K562 (cell line): ENCODE data around the gene UBE2E1. TPM values are rescaled to one million over a fixed set of nuclear protein-coding genes. Genes with fewer than 3 reads are reported as not detected.

Experiments used
- ATAC-seq: fragments of 200-7000 bp; cut with Tn5 transposase; 3 replicates; pipeline ENCODE4 v1.9.1; 2020; ENCODE audit warnings: moderate library complexity
- BruUV-seq: library from RNA; stranded (reverse); fragments of 400-500 nt; replicated peaks from 2 replicates; lab custom pipeline; 2021; lab: Mats Ljungman, UMichigan
- CTCF ChIA-PET: fragments of 300-600 bp; formaldehyde crosslinking; extraction: SDS; loops from one replicate; lab custom pipeline; 2021; ENCODE audit warnings: low intra/inter-chr PET ratio; lab: Yijun Ruan, JAX
- POLR2A ChIA-PET: fragments of 300-600, 350-650 bp; sonication (Branson Sonifier 250); formaldehyde crosslinking; extraction: SDS; loops from one replicate; lab custom pipeline; 2021; ENCODE audit warnings: antibody characterized with exemption, inconsistent platforms; lab: Yijun Ruan, JAX
- DNase-seq, 4 experiments: peaks; one replicate each; pipeline versions ENCODE4 v3.0.0 to v3.0.0-alpha.2; 2011 to 2018; ENCODE audit warnings: low spot score in 3 of 4, mixed read lengths in 3 of 4; ENCODE audit errors: extremely low read depth in 1 of 4
- FAIRE-seq: peaks from 2 replicates; lab custom pipeline; 2011; peaks lifted over from hg19 to GRCh38; lab: Jason Lieb, UNC
- H2AFZ ChIP-seq: 2 replicates; pipeline ENCODE4 v1.6.0; 2011; ENCODE audit warnings: low read depth, low read length, control low read depth, inconsistent platforms
- H3K27ac ChIP-seq: fragments of 200-600 bp; 3 replicates; pipeline ENCODE4 v1.8.0; 2011; ENCODE audit warnings: low read depth, mild to moderate bottlenecking, control low read depth, inconsistent platforms, low read length, moderate library complexity, mixed read lengths; ENCODE audit errors: extremely low read depth
- H3K27me3 ChIP-seq, 2 experiments: fragments of 300-600 bp in 1 of 2; 2 replicates in 1 of 2; 3 replicates in 1 of 2; pipeline versions ENCODE4 v1.6.0 to v1.8.0; 2011; ENCODE audit warnings: inconsistent platforms in 2 of 2, low read length in 2 of 2, mild to moderate bottlenecking in 1 of 2, mixed read lengths in 1 of 2, moderate library complexity in 1 of 2; ENCODE audit not compliant: control insufficient read depth in 2 of 2, insufficient read depth in 2 of 2
- H3K36me3 ChIP-seq: fragments of 300-600 bp; 3 replicates; pipeline ENCODE4 v1.8.0; 2011; ENCODE audit warnings: mild to moderate bottlenecking, low read length, inconsistent platforms; ENCODE audit not compliant: control insufficient read depth, insufficient read depth
- H3K4me1 ChIP-seq, 2 experiments: fragments of 200-600 bp in 1 of 2; replicated peaks in 1 of 2; 2 replicates in 1 of 2; 3 replicates in 1 of 2; pipeline versions ENCODE4 v1.5.1 to v1.8.0; 2011; ENCODE audit warnings: inconsistent platforms in 2 of 2, low read length in 2 of 2, mild to moderate bottlenecking in 1 of 2, mixed read lengths in 1 of 2, moderate library complexity in 1 of 2; ENCODE audit not compliant: control insufficient read depth in 2 of 2, insufficient read depth in 2 of 2
- H3K4me2 ChIP-seq: 2 replicates; pipeline ENCODE4 v1.6.1; 2011; ENCODE audit warnings: low read length, control low read depth, inconsistent platforms, mixed read lengths; ENCODE audit not compliant: insufficient read depth
- H3K4me3 ChIP-seq: fragments of 200-600 bp; sonication (generic), shearing (Covaris generic); 2 replicates; pipeline ENCODE4 v1.5.1; 2016; ENCODE audit warnings: control low read depth, inconsistent platforms
- H3K79me2 ChIP-seq: fragments of 200-600 bp; 3 replicates; pipeline ENCODE4 v1.8.0; 2011; ENCODE audit warnings: low read length, inconsistent platforms; ENCODE audit not compliant: control insufficient read depth, insufficient read depth
- H3K9ac ChIP-seq, 2 experiments: 2 replicates each; pipeline versions ENCODE4 v1.6.0 to v1.6.1; 2011; ENCODE audit warnings: low read depth in 2 of 2, low read length in 2 of 2, control low read depth in 1 of 2, inconsistent platforms in 1 of 2, mild to moderate bottlenecking in 1 of 2, mixed read lengths in 1 of 2; ENCODE audit not compliant: insufficient read depth in 1 of 2
- H3K9me1 ChIP-seq: one replicate; pipeline ENCODE4 v1.6.0; 2011; ENCODE audit warnings: inconsistent platforms, mild to moderate bottlenecking, low read length, moderate library complexity; ENCODE audit not compliant: control insufficient read depth, insufficient read depth
- H3K9me3 ChIP-seq: replicated peaks from 2 replicates; pipeline ENCODE4 v1.5.1; 2011; ENCODE audit warnings: low read depth, low read length, inconsistent platforms; ENCODE audit not compliant: control insufficient read depth, insufficient read depth
- H4K20me1 ChIP-seq: replicated peaks from 2 replicates; pipeline ENCODE4 v1.6.1; 2011; ENCODE audit warnings: low read length, inconsistent platforms, mixed read lengths; ENCODE audit not compliant: control insufficient read depth, insufficient read depth
- BCLAF1 ChIP-seq, 2 experiments: fragments of 450-650 bp in 1 of 2; IDR thresholded peaks; 2 replicates each; pipeline ENCODE4 v1.6.1; 2011 to 2017; ENCODE audit warnings: low read depth in 2 of 2, antibody characterized with exemption in 1 of 2, borderline replicate concordance in 1 of 2, low read length in 1 of 2, mild to moderate bottlenecking in 1 of 2, mixed read lengths in 1 of 2; ENCODE audit not compliant: control insufficient read depth in 1 of 2
- CBFB ChIP-seq: sonication (generic); formaldehyde crosslinking; IDR thresholded peaks from 2 replicates; pipeline ENCODE4 v1.4.0; 2020; ENCODE audit warnings: mild to moderate bottlenecking, missing genetic modification reagents
- CREB5 ChIP-seq: fragments of 250-450 bp; sonication (Bioruptor Pico); IDR thresholded peaks from 2 replicates; pipeline ENCODE4 v1.5.0; 2020; ENCODE audit warnings: mild to moderate bottlenecking
- DACH1 ChIP-seq: fragments of 450-650 bp; IDR thresholded peaks from 2 replicates; pipeline ENCODE4 v1.6.1; 2018; ENCODE audit not compliant: partially characterized antibody
- ELK1 ChIP-seq: sonication (generic); formaldehyde crosslinking; IDR thresholded peaks from 2 replicates; pipeline ENCODE4 v1.8.1; 2022; ENCODE audit warnings: missing genetic modification reagents
- ETS1 ChIP-seq: conservative IDR thresholded peaks from 2 replicates; pipeline ENCODE4 v1.6.1; 2011; ENCODE audit warnings: low read depth, mild to moderate bottlenecking, low read length; ENCODE audit not compliant: control insufficient read depth
- NR1H2 ChIP-seq: sonication (generic); formaldehyde crosslinking; IDR thresholded peaks from 2 replicates; pipeline ENCODE4 v1.4.0; 2020; ENCODE audit warnings: mild to moderate bottlenecking, missing genetic modification reagents
- RBM14 ChIP-seq: fragments of 200-400 bp; formaldehyde crosslinking; IDR thresholded peaks from 2 replicates; pipeline ENCODE4 v1.6.1; 2018; ENCODE audit warnings: low read depth, mild to moderate bottlenecking, low read length, moderate library complexity, borderline replicate concordance; ENCODE audit not compliant: insufficient read depth
- SNAPC5 ChIP-seq: fragments of 250-450 bp; sonication (Bioruptor Pico); IDR thresholded peaks from 2 replicates; pipeline ENCODE4 v1.8.0; 2021; ENCODE audit warnings: moderate library complexity, mild to moderate bottlenecking, inconsistent platforms
- SNIP1 ChIP-seq: fragments of 450-650 bp; IDR thresholded peaks from 2 replicates; pipeline ENCODE4 v1.7.1; 2017; ENCODE audit warnings: low read depth, mild to moderate bottlenecking
- VEZF1 ChIP-seq: fragments of 200-800 bp; sonication (Bioruptor generic); IDR thresholded peaks from 2 replicates; pipeline ENCODE4 v1.6.1; 2017; ENCODE audit warnings: missing genetic modification characterization, missing compliant biosample characterization
- WGBS: fragments of 100-300 bp; shearing (Covaris generic); methylation state at CpG from one replicate; pipeline ENCODE4 v1.1.6; 2016; ENCODE audit warnings: low coverage, mixed read lengths; ENCODE audit not compliant: insufficient coverage; ENCODE audit errors: missing lambda C conversion rate; 5-methylcytosine and 5-hydroxymethylcytosine counted together
- in situ Hi-C: fragments of 300-500 bp; cut with MboI; formaldehyde crosslinking; loops from 4 replicates; pipeline ENCODE4 v1.15.0; 2018; ENCODE audit warnings: inconsistent platforms, mixed read lengths
- intact Hi-C: fragments of 100-400 bp; cut with micrococcal nuclease; formaldehyde crosslinking; loops from 2 replicates; pipeline ENCODE4 v1.14.2; 2022
- polyA plus RNA-seq, 8 experiments: library from polyadenylated mRNA; depleted of rRNA in 4 of 8; stranded (reverse) in 5 of 8; unstranded in 3 of 8; fragments of >200 nt; fragmentation: Nextera tagmentation in 2 of 8; fragmentation: Illumina TruSeq in 1 of 8; extraction: Ambion mirVana in 2 of 8; extraction: Trizol in 1 of 8; gene quantifications; 2 replicates each; pipeline versions ENCODE4 v1.2.1 to v1.2.3, GENCODE V29; 2011 to 2014; ENCODE audit warnings: inconsistent platforms in 1 of 8, missing spikeins in 1 of 8
- total RNA-seq, 7 experiments: library from RNA; depleted of rRNA in 6 of 7; stranded (reverse); fragments of >200 nt in 6 of 7; fragmentation: Illumina TruSeq in 2 of 7; extraction: Trizol in 2 of 7; gene quantifications; 2 replicates each; pipeline versions ENCODE4 v1.2.1 to v1.2.3, GENCODE V29; 2011 to 2021; ENCODE audit warnings: low replicate concordance in 1 of 7

Gene UBE2E1
- total and polyA plus RNA-seq, 9 of the 15 experiments (the other 6 are each of a cell fraction or from before 2014, with no cell fraction given): 54.4 to 294 (median 165) TPM

GRCh38 chr3:23840521-23840920 is 34.8 kb downstream of the UBE2E1 start:
- Histone ChIP-seq H3K27ac (no peak overlapping the region), H3K4me3 (no peak overlapping the region), H3K9me1 (no peaks in the 10 kb centered on the region), H4K20me1 (peaks cover 7% of the 10 kb centered on the region; the same call in 1 of the 2 replicates), H3K4me2 (no peak overlapping the region), H2AFZ (no peak overlapping the region), H3K9ac (no peak overlapping the region), H3K4me1 (peaks cover 0 to 3% of the 10 kb centered on the region in 2 experiments; a peak in 2 of 5 replicates), H3K27me3 (no peaks in the 10 kb centered on the region), H3K9me3 (no peaks in the 10 kb centered on the region), H3K79me2 (peaks cover 77% of the 10 kb centered on the region), H3K36me3 (peaks cover 6% of the 10 kb centered on the region; the same call in 1 of the 3 replicates)
- WGBS: 59% methylated on average over 5 of the region's 5 CpGs
- ATAC-seq (peak; percentile 26), FAIRE-seq (no peak), DNase-seq (no peak)
- no TSS peak for BruUV-seq
- intact Hi-C loops (no loop called here), in situ Hi-C loops (no loop called here)
- POLR2A ChIA-PET: interaction anchor here (0.6 to 1.4 kb wide), 3 partner anchors 17 to 88 kb away, joined by 3 to 6 read pairs (median 5); no protein-coding TSS in a partner anchor
- CTCF ChIA-PET: no interaction called here
- no peak for TF ChIP-seq CBFB (CRISPR knock-in tag)
- TF ChIP-seq VEZF1 (CRISPR knock-in tag): no peak
- TF ChIP-seq SNAPC5 (CRISPR knock-in tag): no peak
- no peak for TF ChIP-seq ELK1
- no peak for TF ChIP-seq CREB5
- TF ChIP-seq ETS1: no peak
- TF ChIP-seq NR1H2: no peak
- no peak for TF ChIP-seq DACH1
- no peak for TF ChIP-seq RBM14
- no peak for TF ChIP-seq BCLAF1 (IDR thresholded peaks at IDR 0.05; ENCODE audit: borderline replicate concordance in 1 of 2, control insufficient read depth in 1 of 2, low read depth in 2 of 2, low read length in 1 of 2)
- no peak for TF ChIP-seq SNIP1
